Tongue (tissue), 2 donors: Measurements from ENCODE around the gene IQCE. TPM values are rescaled to one million over a fixed set of nuclear protein-coding genes. Genes with fewer than 3 reads are reported as not detected.
"Not testable (repeated sequence)": the region's sequence is repeated elsewhere in the genome, so short reads cannot be mapped to it uniquely, and the experiment has no call there.

Source experiments
- DNase-seq: peaks from one replicate; pipeline ENCODE4 v3.0.0-alpha.2; 2015
- total RNA-seq: library from RNA; depleted of rRNA; stranded (reverse); fragments of >200 nt; gene quantifications from one replicate; pipeline ENCODE4 v1.2.3, GENCODE V29; 2014

IQCE gene
- total RNA-seq, 1 donor from 2014 or later: 6.4 TPM

DNA sequence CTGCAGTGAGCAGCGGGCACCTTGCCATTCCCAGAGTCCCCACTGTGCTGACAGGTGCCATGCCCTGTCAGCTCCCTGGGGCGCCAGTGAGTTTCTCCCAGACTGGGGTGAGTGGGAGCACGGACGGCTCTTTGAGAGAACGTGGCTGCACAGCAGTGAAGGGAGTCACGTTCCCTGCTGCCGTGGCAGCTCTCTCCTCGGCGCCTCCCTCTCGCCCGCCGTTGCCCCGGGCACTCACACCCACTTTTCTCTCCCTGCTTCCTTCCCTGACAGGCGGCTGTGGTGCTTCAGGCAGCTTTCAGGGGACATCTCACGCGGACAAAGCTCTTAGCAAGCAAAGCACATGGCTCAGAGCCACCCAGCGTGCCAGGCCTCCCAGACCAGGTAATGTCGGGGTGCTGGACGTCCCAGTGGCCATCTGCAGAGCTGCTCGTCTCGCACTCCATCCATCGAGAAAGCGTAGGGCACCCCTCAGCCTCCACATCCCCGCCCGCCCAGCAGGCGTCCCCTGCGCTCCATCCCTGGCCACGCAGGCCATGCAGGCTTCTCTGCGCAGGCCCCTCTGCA lies 45.9 kb downstream of the IQCE start:
- no peak for DNase-seq

DNA sequence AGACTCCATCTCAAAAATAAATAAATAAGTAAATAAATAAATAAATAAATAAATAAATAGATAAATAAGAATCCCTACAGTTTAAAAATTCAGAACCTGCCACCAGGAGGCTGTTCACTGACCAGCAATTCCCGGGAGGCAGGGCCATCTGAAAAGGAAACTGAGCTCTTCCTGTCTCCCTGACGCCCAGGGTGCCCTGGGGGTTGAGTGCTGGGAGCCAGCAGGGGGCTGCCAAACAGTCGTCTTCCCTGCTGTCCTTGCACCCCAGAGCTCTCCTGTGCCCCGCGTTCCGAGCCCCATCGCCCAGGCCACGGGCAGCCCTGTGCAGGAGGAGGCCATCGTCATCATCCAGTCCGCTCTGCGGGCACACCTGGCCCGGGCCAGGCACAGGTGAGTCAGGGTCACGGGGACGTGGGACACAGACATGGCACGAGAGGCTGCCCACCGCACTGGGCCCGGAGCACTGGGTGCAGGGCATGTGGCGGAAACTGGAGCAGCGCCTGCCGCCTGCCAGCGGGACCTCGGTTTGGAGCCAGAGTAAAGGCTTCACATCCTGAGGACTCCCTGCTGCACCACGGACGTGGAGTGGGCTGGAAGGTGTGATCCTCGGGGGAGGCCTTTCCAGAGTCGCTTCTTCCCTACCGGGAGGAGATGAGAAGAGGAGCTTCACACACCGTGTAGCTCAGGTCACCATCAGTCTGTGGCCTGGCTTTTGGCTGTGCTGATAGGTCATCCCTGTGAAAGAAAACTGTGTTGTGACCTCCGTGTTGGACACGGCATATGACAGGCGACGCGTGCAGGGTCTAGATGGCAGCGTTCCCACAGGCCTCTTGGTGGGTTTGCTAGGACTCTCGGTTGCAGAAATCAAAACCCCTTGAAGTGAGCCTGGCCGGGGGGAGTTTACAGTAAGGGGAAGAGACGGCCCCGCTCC lies 47.1 kb downstream of the IQCE start:
- DNase-seq: no peak

DNA sequence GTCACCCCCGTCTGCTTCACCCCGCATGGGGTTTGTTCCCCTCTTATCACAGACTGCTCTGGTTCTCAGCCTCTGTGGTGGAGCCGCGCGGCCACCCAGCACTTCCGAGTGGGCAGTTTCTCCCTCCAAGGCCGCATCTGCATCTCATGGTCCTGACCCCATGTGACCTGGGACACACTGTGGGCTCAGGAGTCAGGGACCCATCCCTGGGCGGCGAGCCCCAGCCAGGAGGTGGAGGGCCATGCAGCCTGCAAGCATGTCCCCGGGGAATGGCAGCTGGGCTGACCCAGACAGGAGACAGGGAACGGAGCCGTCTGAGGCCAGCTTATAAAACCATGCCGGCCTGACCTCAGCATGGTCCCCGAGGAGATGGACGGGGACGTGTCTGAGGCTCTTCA lies 47.8 kb downstream of the IQCE start:
- DNase-seq: no peak

DNA sequence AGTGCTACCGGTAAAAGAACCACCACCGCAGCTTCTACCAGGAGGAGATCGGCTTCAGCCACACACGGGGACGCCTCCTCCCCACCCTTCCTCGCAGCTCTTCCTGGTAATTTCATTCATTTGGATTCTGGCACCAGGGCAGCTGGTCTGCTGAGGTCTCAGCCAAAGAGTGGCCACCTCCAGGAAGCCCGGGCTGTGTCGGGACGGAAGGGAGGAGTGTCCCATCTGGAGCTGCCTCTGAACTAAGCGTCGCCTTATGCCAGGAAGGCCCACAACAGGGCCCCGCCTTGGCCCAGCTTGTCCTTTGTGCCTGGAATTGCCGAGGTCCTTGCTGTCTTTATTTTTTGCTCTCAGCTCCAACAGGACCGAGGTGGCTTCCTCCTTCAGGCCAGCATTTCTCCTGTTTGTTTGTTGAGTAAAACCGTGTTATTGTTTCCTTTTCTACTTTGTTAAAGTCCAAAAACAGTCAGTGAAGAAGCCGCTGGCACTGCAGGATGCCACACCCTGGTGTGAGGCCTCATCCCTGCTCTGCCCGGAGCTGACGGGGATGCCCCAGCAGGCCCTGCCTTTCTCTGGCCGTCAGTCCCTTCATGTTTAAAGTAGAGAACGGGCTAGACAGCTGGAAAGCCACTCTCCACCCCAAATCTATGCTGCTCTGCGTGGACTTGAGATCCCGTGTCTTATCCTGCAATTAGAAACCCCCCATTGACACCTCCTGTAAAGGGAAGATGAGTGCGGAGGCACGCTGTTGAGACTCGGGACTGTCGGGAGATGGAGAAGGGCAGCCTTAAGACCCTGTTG lies 48.5 kb downstream of the IQCE start:
- DNase-seq: peak; percentile 78

DNA sequence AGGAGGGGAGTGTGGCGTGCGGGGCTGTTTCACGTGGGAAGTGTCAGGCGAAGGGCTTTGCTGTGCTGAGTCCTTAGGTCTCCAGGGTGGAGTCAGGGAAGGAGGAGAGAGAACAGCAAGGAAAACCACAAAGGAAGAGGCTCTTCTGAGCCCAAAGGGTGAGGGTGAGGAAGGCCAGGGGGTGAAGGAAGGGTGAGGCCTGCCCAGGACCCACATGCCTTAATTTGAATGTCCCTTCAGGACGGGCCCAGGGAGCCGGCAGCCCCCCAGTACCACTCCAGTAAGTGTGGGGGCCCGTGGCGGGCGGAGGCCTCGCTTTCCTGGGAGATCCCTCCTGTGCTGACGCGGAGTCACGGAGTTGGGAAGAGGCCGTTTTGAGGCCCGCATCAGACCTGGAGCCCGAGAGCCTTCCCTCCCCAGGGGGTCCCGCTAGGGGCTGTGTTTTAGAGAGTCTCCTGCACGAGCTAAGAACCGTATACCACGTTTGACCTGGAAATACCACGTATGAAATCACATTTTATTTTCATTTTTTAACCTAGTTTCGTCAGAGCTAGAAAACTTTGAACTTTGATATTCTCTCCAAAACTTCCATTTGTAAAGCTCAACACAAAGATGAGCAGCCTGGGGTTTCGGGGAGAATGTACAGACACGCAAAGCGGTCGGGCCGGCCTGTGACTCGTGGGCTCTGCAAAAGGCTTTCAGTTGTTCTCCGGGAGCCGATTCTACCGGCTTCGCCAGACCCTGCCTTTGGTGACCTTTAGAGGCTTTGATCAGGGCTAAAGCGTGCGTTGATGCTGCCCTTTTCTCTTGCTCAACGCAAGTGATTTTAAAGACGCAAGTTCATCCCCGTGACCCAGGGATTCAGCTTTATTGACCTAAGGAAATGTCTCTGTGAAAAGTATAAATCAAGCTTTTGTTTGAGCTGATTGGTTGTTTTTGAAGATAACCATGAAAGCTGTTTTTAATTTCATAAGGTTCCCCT lies 49.4 kb downstream of the IQCE start:
- no peak for DNase-seq

DNA sequence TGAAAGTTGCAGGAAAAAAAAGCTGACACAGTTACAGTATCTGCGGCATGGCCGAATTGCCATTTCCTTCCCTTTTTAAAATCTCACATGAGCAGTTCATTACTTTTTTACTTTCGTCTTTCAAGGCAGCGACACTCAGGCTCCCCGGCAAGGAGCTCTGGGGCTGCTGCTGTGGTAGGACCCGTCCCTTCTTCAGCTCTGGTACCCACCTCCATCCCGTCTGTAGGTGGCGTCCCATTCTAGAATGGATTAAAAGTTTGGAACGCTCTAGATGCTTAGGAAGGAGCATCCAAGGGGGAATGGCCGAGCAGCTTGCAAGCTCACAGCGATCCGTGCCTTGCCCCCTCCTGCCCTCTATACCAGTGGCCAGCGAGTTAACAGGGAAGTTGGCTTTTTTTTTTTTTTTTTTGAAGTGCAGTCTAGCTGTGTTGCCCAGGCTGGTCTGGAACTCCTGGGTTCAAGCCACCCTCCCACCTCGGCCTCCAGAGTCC lies 50.2 kb downstream of the IQCE start:
- peak; percentile 62 for DNase-seq

DNA sequence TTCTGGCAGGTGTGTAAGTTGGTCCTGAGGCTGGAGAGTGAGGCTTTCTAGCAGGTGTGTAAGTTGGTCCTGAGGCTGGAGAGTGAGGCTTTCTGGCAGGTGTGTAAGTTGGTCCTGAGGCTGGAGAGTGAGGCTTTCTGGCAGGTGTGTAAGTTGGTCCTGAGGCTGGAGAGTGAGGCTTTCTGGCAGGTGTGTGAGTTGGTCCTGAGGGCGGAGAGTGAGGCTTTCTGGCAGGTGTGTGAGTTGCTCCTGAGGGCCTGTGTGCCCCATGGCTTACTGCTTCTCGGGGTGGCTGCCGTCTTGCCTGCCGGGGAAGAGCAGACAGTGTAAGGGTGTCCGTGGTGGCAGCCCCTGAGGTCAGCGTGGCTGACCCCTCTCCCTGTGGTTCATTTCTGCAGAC lies 50.9 kb downstream of the IQCE start:
- not testable (repeated sequence) for DNase-seq

DNA sequence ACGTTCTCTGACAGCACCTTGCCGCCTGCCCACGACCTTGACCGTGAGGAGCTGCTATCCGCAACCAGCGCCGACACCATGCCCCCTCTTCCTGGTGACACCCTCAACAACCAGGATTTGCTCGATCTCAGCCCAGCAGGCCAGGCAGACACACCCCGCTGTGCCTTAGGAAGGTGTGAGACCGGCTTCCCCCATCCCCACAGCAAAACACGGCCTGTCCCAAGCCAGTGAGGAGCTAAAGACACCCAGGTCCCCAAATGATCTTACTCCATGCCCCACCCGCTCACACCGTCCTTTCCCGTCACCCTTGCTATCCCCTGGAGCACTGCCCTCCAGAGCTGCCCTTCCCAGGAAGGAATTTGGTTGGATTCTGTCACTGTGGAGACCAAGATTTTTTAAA lies 51.7 kb downstream of the IQCE start:
- DNase-seq: no peak

DNA sequence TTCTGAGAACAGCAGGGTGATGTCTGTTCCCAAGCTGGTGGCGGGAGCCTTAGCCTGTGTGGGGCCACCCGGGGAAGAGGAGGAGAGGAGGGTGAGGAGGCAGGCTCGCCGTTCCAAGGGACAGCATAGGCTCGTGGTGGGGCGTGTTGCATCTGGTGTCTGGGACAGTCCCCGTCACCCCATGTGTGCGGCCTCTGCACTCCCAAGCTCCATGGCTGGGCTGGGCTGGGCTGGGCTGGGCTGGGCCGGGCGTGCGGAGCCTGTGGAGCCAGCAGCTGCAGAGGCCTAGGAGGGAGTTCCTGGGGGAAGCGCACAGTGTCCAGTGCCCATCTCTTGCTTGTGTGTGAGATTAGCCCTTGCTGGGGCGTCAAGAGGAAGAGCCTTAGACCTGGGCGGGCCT lies 52.1 kb downstream of the IQCE start:
- DNase-seq: peak; percentile 83

DNA sequence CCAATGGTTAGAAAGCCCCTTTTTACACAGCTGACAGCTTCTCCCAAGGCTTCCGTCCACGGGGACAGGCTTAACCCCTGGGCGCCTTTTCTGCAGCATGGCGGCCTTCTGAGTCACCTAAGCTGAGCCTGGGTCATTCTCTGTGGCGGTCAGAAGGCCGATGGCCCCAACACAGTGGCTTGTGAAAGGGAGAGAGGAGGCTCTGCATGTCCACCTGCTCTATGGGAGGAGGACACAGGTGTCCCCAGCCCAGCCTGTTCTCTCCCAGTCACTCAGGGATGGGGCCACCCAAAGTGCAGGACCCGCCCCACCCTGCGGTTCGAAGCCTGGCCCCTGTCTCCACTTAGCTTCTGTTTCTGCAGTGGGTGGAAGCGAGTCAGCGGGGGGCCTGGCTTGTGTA lies 52.6 kb downstream of the IQCE start:
- no peak for DNase-seq

DNA sequence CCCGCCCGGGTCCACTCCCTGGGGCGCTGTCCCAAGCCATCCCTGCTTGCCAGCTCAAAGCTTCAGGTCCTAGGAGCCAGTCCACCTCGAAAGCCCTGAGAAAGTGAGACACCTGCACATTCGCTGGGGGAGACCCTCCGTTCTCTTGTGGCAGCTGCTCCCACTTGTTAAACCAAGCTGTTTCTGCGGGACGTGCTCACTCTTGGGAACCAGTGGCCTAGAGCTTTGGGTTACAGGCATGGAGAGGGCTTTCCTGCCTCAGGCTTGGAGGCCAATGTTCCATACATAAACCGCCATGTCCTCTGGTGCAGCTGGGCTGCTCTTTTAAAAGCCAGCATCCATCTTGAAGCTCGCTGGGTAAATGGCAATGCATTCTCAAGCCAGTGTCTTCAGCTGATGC lies 53.1 kb downstream of the IQCE start:
- peak; percentile 58 for DNase-seq

DNA sequence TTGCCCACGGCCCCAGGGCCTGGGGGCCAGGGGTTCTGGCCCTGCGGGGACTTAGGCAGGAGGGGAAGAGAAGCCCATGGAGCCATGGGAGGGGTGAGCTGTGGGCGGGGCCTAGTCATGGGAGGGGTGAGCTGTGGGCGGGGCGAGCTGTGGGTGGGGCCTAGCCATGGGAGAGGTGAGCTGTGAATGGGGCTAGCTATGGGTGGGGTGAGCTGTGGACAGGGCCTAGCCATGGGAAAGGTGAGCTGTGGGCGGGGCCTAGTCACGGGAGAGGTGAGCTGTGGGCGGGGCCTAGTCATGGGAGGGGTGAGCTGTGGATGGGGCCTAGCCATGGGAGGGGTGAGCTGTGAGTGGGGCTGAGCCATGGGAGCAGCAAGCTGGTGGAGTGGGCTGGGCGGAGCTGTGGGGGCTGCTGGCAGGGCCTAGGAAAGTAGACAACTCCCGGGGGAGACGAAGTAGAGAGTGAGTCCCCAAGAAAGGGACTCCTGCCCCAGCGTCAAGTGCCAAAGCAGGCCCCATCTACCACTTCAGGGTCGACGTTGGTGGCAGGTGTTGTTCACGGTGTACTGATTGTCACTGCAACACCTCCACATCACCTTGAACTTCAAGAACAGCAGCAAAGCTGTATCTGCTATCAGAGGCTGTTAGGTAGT lies 53.8 kb downstream of the IQCE start:
- no peak for DNase-seq

DNA sequence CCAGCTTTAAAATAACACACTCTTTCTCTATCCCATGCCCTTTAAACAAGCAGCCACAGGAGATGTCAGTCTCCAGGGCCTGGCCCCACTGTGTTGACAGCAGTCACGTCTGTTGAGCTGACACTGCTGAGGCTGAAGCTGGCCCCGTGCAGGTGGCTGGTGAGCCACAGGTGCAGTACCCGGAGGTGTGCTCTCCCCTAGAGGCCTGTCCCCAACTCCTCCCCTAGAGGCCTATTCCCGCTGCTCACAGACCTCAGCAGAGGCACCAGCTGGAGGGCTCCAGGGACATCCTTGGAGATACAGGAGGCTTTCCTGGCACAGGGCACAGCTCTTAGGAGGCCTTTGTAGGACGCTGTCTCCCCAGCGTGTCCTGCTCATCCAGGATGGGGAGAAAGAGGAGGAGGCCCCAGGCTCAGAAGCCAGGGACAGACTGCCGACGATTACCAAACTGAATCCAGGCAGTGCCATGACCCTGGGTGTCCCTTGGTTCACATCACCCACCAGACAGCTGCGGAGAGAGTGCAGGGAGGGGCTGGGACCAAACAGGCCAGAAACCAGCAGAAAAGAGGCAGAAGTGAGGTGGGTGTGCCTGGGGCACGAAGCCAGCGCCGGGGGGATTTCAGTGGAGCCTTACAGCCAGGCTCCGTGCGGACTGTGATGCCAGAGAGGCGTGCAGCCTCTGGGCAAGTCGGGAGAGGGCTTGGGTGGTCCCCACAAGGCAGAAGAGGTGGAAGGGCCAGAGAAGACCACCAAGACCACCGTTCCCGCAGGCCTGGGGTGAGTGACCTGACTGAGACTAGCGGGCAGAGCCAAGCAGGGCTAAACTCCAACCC lies 54.5 kb downstream of the IQCE start:
- peak; percentile 80 for DNase-seq

DNA sequence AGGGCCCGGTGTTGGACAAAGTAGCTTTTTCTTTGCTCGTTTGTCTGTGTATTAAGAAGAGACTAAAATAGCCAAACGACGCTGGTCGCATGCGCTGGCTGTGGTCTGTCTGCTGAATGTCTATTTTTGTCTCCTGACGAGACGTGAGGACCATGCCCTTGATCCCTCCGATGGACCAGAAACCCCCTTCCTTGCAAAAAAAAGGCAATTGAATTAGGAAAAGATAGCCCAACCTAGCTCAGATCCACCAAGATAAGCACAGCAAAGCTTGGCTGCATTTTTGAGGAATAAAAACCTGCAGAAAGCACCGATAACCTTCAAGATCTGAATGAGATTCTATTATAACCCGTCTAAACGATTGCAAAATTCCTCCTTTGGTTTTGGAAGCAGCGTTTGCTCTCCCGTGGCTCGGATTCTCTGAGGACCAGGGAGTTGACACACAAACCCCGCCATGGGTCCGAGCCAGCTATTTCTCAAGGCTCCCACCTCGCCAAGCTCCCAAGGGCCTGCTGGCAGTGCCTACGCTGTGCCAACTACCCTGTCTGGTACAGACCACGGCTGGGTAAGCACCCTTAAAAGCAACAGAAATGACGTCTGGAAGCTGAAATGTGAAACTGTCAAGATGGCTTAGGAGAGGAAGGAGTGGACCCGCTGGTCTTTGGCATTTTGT lies 55.3 kb downstream of the IQCE start:
- DNase-seq: peak; percentile 58

DNA sequence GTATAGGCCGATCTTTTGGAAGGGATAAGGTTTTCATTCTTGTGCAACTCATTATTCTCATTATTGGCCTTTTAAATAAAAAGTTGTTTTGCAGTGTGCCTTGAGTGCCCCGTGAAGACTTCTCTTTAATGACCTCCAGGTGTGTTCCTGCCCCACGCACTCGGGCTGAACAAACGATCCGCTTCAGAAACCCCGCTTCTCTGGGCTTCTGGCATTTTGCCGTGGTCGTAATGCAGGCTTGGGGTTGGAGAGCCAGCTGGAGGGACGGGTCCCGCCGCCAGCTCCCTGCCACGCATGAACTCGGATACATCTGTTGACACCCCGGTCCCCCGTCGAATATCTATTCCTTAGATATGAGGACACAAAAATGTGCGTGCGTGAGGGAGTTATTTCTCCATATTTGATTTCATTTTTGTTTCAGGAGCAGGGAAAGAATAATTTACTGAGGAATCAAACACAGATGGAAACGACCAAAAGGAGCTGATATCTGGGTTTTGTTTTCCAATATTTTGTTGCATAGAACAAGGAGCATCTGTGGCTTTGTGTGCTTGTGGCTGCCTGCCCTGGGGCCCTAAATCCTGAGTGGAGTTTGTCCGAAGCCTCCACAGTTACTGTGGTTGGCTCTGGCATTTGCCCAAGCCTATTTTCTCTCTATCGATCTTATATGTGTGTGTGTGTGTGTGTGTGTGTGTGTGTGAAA lies 56.0 kb downstream of the IQCE start:
- DNase-seq: peak; percentile 79

DNA sequence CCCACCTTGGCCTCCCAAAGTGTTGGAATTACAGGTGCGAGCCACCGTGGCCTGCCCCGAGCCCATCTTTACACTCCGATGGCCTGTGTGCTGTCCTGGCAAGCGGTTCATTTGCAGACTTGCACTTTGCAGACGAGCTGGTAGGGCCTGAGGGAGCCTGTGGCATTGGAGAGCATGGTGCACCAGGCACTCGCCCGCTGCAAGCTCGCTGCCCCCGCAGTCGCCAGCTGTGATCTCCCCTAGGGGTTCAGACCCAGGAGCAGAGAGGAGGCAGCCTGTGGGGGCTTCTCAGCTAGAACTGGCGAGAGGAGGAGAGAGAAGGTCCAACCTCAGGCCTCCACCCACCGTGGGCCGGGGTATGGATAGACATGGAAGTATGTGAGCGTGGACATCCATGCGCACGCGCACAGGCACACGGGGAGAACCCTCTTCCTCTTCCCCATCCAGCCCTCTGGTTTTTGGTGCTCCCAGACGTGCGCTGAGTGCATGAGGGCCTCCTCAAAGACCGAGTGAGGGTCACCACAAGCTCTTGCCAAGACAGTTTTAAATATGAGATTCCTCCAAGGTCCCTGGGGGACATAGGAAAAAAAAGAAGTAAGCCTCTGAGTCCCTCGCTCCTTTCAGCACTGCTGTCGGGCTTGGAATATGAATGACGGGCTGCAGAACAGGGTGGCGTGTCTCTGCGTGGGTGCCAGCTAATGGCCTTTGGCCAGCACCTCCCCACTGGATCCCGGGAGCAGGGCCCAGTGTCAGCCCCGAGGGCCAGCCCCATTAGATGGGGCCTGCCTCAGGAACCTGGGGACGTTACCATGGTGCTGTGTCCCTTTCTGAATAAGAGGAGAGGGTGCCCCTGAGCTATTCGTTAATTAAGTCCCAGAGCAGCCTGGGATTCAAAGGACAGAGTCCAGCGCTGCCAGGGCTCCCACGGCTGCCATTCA lies 57.9 kb downstream of the IQCE start:
- no peak for DNase-seq

DNA sequence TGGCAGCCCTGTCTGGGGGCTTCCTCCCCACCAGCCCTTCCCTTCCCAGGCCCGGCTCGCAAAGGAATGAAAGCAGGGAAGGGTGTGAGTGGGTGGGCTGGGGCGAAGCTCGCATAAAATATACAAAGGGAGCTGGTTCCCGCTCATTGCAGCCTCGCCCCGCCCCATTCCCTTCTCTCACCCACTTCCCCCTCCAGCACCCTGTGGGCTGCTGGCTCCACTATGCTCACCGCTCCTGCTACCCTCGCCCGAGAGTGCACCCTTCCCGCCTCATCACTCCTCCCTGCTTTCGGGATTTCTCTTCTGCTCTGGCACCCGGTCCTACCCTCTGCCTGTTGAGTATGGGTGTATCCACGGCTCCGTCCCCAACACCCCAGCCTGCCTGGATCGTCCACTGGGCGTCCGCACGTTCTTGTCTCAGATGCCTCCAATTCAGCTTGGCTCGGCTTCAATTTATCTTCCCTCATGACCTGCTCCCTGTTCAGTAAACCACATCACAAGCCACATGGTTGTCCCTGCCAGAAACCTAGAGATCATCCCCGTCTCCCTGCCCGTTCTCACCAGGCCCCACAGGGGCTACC lies 58.6 kb downstream of the IQCE start:
- DNase-seq: no peak
